Osteoblast (primary cell): ENCODE results near the gene ACTL9. TPM values are rescaled to one million over a fixed set of nuclear protein-coding genes. Genes with fewer than 3 reads are reported as not detected.

Experiments used
- DNase-seq: peaks from one replicate; pipeline ENCODE4 v3.0.0; 2011; ENCODE audit warnings: low spot score, mixed read lengths; ENCODE audit not compliant: insufficient read length; ENCODE audit errors: missing footprints
- H2AFZ ChIP-seq: 2 replicates; pipeline ENCODE4 v1.6.0; 2011; ENCODE audit warnings: mild to moderate bottlenecking, low read length
- H3K27ac ChIP-seq: 2 replicates; pipeline ENCODE4 v1.5.1; 2011; ENCODE audit warnings: mild to moderate bottlenecking, low read depth, low read length, moderate library complexity
- H3K27me3 ChIP-seq: 2 replicates; pipeline ENCODE4 v1.6.0; 2012; ENCODE audit warnings: mild to moderate bottlenecking, control low read depth, inconsistent platforms, low read length, moderate library complexity; ENCODE audit not compliant: insufficient read depth
- H3K36me3 ChIP-seq: 2 replicates; pipeline ENCODE4 v1.5.1; 2011; ENCODE audit warnings: mild to moderate bottlenecking, low read length, control low read depth, moderate library complexity; ENCODE audit not compliant: insufficient read depth
- H3K4me1 ChIP-seq: 2 replicates; pipeline ENCODE4 v1.5.1; 2011; ENCODE audit warnings: mild to moderate bottlenecking, low read length, control low read depth, moderate library complexity; ENCODE audit not compliant: insufficient read depth
- H3K4me2 ChIP-seq: 2 replicates; pipeline ENCODE4 v1.6.0; 2011; ENCODE audit warnings: mild to moderate bottlenecking, low read length; ENCODE audit not compliant: insufficient read depth
- H3K4me3 ChIP-seq: fragments of 200-600 bp; sonication (generic); 3 replicates; pipeline ENCODE4 v1.5.1; 2012; ENCODE audit warnings: mild to moderate bottlenecking, low read length, inconsistent platforms; ENCODE audit not compliant: insufficient read depth
- H3K79me2 ChIP-seq: 2 replicates; pipeline ENCODE4 v1.6.0; 2012; ENCODE audit warnings: mild to moderate bottlenecking, low read length, control low read depth, inconsistent platforms; ENCODE audit not compliant: insufficient read depth
- H3K9me3 ChIP-seq: 2 replicates; pipeline ENCODE4 v1.5.1; 2011; ENCODE audit warnings: low read depth, low read length, control low read depth
- H4K20me1 ChIP-seq: 2 replicates; pipeline ENCODE4 v1.6.0; 2012; ENCODE audit warnings: mild to moderate bottlenecking, low read length, control low read depth; ENCODE audit not compliant: insufficient read depth
- total RNA-seq: library from RNA; depleted of rRNA; stranded (reverse); fragments of >200 nt; gene quantifications from 2 replicates; pipeline ENCODE4 v1.2.3, GENCODE V29; 2012
- TF ChIP-seq, protein P1 (sequence below): IDR thresholded peaks from 2 replicates; pipeline ENCODE4 v1.5.1; 2011; ENCODE audit warnings: mild to moderate bottlenecking, low read depth, low read length, moderate library complexity; ENCODE audit errors: extremely low read depth

Gene ACTL9
- total RNA-seq, 1 donor, result not detected

- Histone ChIP-seq H3K27me3 (no peaks in the 10 kb centered on the region), H2AFZ (no peak overlapping the region), H3K4me3 (no peak overlapping the region), H3K4me2 (no peak overlapping the region), H3K9me3 (no peaks in the 10 kb centered on the region), H3K79me2 (no peaks in the 10 kb centered on the region), H3K4me1 (no peaks in the 10 kb centered on the region), H3K36me3 (no peaks in the 10 kb centered on the region), H3K27ac (no peak overlapping the region), H4K20me1 (no peaks in the 10 kb centered on the region)
- no peak for DNase-seq
- TF ChIP-seq, protein P1, sequence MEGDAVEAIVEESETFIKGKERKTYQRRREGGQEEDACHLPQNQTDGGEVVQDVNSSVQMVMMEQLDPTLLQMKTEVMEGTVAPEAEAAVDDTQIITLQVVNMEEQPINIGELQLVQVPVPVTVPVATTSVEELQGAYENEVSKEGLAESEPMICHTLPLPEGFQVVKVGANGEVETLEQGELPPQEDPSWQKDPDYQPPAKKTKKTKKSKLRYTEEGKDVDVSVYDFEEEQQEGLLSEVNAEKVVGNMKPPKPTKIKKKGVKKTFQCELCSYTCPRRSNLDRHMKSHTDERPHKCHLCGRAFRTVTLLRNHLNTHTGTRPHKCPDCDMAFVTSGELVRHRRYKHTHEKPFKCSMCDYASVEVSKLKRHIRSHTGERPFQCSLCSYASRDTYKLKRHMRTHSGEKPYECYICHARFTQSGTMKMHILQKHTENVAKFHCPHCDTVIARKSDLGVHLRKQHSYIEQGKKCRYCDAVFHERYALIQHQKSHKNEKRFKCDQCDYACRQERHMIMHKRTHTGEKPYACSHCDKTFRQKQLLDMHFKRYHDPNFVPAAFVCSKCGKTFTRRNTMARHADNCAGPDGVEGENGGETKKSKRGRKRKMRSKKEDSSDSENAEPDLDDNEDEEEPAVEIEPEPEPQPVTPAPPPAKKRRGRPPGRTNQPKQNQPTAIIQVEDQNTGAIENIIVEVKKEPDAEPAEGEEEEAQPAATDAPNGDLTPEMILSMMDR, result no peak
Observed at GRCh38 chr19:8700956-8701355, 2.4 kb upstream of the ACTL9 start.

- TF ChIP-seq, protein P1, result no peak
- H3K9me3 ChIP-seq, result no peaks in the 10 kb centered on the region
- no peak overlapping the region for H3K4me3 ChIP-seq
- H3K79me2 ChIP-seq, result no peaks in the 10 kb centered on the region
- no peaks in the 10 kb centered on the region for H3K27me3 ChIP-seq
- H2AFZ ChIP-seq, result no peak overlapping the region
- H3K36me3 ChIP-seq, result no peaks in the 10 kb centered on the region
- H3K4me2 ChIP-seq, result no peak overlapping the region
- no peaks in the 10 kb centered on the region for H4K20me1 ChIP-seq
- H3K4me1 ChIP-seq, result no peaks in the 10 kb centered on the region
- no peak for DNase-seq
- H3K27ac ChIP-seq, result no peak overlapping the region
Observed at GRCh38 chr19:8699908-8700307, 1.3 kb upstream of the ACTL9 start.

DNA sequence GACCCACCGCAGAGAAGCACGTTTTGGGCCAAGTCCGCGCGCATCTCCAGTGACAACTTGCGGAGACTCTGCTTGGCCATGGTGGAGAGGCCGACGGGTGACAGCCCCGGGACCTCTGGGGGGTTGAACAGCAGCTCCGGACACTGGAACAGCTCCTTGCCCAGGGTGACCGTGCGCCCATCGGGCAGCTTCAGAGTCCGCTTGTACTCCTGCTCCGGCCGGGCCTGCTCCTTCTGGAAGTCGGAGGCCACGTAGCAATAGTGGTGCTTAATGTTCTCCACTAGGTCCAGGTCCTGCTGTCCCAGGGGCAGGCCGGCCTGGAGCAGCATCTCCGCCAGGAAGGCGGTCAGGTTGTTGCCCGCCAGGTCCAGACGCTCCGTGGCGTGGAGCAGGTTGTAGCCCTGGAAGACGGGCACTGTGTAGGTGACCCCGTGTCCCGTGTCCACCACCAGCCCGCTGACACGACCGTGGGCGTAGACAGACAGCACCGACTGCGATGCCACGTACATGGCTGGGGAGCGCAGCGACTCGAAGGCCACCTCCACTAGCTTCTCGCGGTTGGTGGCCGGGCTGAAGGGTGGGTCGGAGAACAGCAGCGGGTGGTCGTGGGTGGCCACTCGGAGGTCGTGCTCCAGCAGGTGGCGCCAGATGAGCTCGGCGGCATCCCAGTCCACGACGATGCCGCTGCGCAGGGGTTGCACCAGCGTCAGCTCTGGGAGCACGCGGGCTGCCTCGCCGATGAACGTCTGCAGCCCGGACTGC, 743 bp downstream of the ACTL9 start:
- Histone ChIP-seq H3K4me1 (no peaks in the 10 kb centered on the region), H3K36me3 (no peaks in the 10 kb centered on the region), H3K79me2 (no peaks in the 10 kb centered on the region), H3K27me3 (no peaks in the 10 kb centered on the region), H3K4me3 (no peak overlapping the region), H3K27ac (no peak overlapping the region), H4K20me1 (no peaks in the 10 kb centered on the region), H3K4me2 (no peak overlapping the region), H2AFZ (no peak overlapping the region), H3K9me3 (no peaks in the 10 kb centered on the region)
- peak; percentile 23 for DNase-seq
- TF ChIP-seq, protein P1, result no peak

GRCh38 chr19:8696993-8697392, 1.6 kb downstream of the ACTL9 start:
- H3K9me3 ChIP-seq, result no peaks in the 10 kb centered on the region
- H3K4me2 ChIP-seq, result no peak overlapping the region
- TF ChIP-seq, protein P1, result no peak
- H3K36me3 ChIP-seq, result no peaks in the 10 kb centered on the region
- H3K79me2 ChIP-seq, result no peaks in the 10 kb centered on the region
- no peak overlapping the region for H3K27ac ChIP-seq
- no peaks in the 10 kb centered on the region for H3K27me3 ChIP-seq
- DNase-seq, result peak; percentile 65
- H4K20me1 ChIP-seq, result no peaks in the 10 kb centered on the region
- no peaks in the 10 kb centered on the region for H3K4me1 ChIP-seq
- no peak overlapping the region for H3K4me3 ChIP-seq
- H2AFZ ChIP-seq, result no peak overlapping the region
